Astrocyte (in vitro differentiated cells and primary cell): Measurements from ENCODE around the gene S100A9. TPM values are rescaled to one million over a fixed set of nuclear protein-coding genes. Genes with fewer than 3 reads are reported as not detected.
"Not testable (repeated sequence)": the region's sequence is repeated elsewhere in the genome, so short reads cannot be mapped to it uniquely, and the experiment has no call there.

Experiments used
- DNase-seq: peaks from one replicate; pipeline ENCODE4 v3.0.0-alpha.2; 2010; ENCODE audit warnings: low read depth
- FAIRE-seq: peaks from 2 replicates; lab custom pipeline; 2011; peaks lifted over from hg19 to GRCh38; lab: Jason Lieb, UNC
- H2AFZ ChIP-seq: 2 replicates; pipeline ENCODE4 v1.6.0; 2012; ENCODE audit warnings: low read depth, low read length, inconsistent platforms
- H3K27ac ChIP-seq: 2 replicates; pipeline ENCODE4 v1.5.1; 2011; ENCODE audit warnings: low read depth, low read length, inconsistent platforms
- H3K27me3 ChIP-seq: 2 replicates; pipeline ENCODE4 v1.6.0; 2011; ENCODE audit warnings: low read length, inconsistent platforms; ENCODE audit not compliant: insufficient read depth
- H3K36me3 ChIP-seq: 2 replicates; pipeline ENCODE4 v1.5.1; 2011; ENCODE audit warnings: low read length, inconsistent platforms; ENCODE audit not compliant: insufficient read depth
- H3K4me1 ChIP-seq: 2 replicates; pipeline ENCODE4 v1.5.1; 2011; ENCODE audit warnings: low read length, inconsistent platforms; ENCODE audit not compliant: insufficient read depth
- H3K4me2 ChIP-seq: 2 replicates; pipeline ENCODE4 v1.6.0; 2012; ENCODE audit warnings: low read length, inconsistent platforms
- H3K4me3 ChIP-seq: 2 replicates; pipeline ENCODE4 v1.5.1; 2011; ENCODE audit warnings: low read depth, mild to moderate bottlenecking, low read length, inconsistent platforms; ENCODE audit not compliant: insufficient read depth
- H3K79me2 ChIP-seq: 2 replicates; pipeline ENCODE4 v1.6.0; 2012; ENCODE audit warnings: mild to moderate bottlenecking, low read length, inconsistent platforms; ENCODE audit not compliant: insufficient read depth
- H3K9ac ChIP-seq: 2 replicates; pipeline ENCODE4 v1.6.0; 2012; ENCODE audit warnings: mild to moderate bottlenecking, low read length, inconsistent platforms
- H3K9me3 ChIP-seq: 2 replicates; pipeline ENCODE4 v1.5.1; 2012; ENCODE audit warnings: low read depth, mild to moderate bottlenecking, low read length, inconsistent platforms; ENCODE audit not compliant: insufficient read depth
- H4K20me1 ChIP-seq: 2 replicates; pipeline ENCODE4 v1.6.0; 2012; ENCODE audit warnings: low read length, inconsistent platforms; ENCODE audit not compliant: insufficient read depth
- H3K27ac Mint-ChIP-seq: one replicate; pipeline ENCODE4 v1.8.0; 2021; ENCODE audit warnings: mild to moderate bottlenecking, mixed read lengths; ENCODE audit not compliant: unreplicated experiment
- H3K27me3 Mint-ChIP-seq: one replicate; pipeline ENCODE4 v1.8.0; 2021; ENCODE audit warnings: low read depth, mixed read lengths; ENCODE audit not compliant: unreplicated experiment
- H3K36me3 Mint-ChIP-seq: one replicate; pipeline ENCODE4 v1.8.0; 2021; ENCODE audit warnings: low read depth, mixed read lengths; ENCODE audit not compliant: unreplicated experiment
- H3K4me1 Mint-ChIP-seq: one replicate; pipeline ENCODE4 v1.8.0; 2021; ENCODE audit warnings: low read depth, mixed read lengths; ENCODE audit not compliant: unreplicated experiment
- H3K4me3 Mint-ChIP-seq: one replicate; pipeline ENCODE4 v1.8.0; 2021; ENCODE audit warnings: mild to moderate bottlenecking, moderate library complexity, mixed read lengths; ENCODE audit not compliant: unreplicated experiment
- H3K9me3 Mint-ChIP-seq: one replicate; pipeline ENCODE4 v1.8.0; 2021; ENCODE audit warnings: mild to moderate bottlenecking, mixed read lengths; ENCODE audit not compliant: unreplicated experiment
- EZH2 ChIP-seq: IDR thresholded peaks from 2 replicates; pipeline ENCODE4 v1.6.1; 2012; ENCODE audit warnings: mild to moderate bottlenecking, low read length, inconsistent platforms; ENCODE audit not compliant: insufficient read depth
- total RNA-seq: library from RNA; stranded (reverse); gene quantifications from 2 replicates; pipeline ENCODE4 v1.2.1, GENCODE V29; 2021
- TF ChIP-seq, protein P1 (sequence below): IDR thresholded peaks from 2 replicates; pipeline ENCODE4 v1.5.1; 2011; ENCODE audit warnings: low read depth, mild to moderate bottlenecking, inconsistent platforms, low read length, moderate library complexity; ENCODE audit not compliant: insufficient read depth

Gene S100A9
- total RNA-seq, 1 donor from 2014 or later = 1.8 TPM

DNA sequence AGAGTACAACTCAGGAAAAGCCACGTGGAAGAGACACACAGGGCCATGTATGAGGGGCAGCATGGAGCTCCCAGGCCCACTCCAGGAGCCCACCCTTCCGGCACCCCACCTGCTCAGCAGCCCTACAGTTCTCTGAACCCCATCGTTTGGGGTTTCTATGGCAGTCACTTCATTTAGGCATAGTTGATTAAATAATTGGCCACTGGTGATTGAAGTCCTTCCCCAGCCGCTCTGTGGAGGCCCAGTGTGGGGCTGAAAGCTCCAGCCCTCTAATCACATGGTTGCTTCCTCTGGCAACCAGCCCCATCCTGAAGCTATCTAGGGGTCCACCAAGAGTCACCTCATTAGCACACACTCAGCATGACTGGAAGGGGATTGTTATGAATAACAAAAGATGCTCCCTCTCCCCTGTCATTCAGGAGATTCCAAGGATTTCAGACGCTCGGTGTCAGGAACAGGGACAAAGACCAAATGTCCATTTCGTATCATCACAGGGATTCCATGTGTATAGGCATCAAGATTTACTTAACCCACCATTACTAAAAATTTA, 46.5 kb downstream of the S100A9 start:
- H3K4me3 Mint-ChIP-seq = no peak overlapping the region
- FAIRE-seq (no peak), DNase-seq (no peak)
- no peaks in the 10 kb centered on the region for H3K79me2 ChIP-seq
- H3K9ac ChIP-seq = no peak overlapping the region
- H3K36me3 ChIP-seq = no peaks in the 10 kb centered on the region
- no peak for TF ChIP-seq EZH2
- TF ChIP-seq, protein P1, sequence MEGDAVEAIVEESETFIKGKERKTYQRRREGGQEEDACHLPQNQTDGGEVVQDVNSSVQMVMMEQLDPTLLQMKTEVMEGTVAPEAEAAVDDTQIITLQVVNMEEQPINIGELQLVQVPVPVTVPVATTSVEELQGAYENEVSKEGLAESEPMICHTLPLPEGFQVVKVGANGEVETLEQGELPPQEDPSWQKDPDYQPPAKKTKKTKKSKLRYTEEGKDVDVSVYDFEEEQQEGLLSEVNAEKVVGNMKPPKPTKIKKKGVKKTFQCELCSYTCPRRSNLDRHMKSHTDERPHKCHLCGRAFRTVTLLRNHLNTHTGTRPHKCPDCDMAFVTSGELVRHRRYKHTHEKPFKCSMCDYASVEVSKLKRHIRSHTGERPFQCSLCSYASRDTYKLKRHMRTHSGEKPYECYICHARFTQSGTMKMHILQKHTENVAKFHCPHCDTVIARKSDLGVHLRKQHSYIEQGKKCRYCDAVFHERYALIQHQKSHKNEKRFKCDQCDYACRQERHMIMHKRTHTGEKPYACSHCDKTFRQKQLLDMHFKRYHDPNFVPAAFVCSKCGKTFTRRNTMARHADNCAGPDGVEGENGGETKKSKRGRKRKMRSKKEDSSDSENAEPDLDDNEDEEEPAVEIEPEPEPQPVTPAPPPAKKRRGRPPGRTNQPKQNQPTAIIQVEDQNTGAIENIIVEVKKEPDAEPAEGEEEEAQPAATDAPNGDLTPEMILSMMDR = no peak
- no peaks in the 10 kb centered on the region for H4K20me1 ChIP-seq
- no peak overlapping the region for H3K4me3 ChIP-seq
- no peaks in the 10 kb centered on the region for H3K9me3 ChIP-seq
- H3K27me3 ChIP-seq = no peaks in the 10 kb centered on the region
- H3K4me1 Mint-ChIP-seq = no peaks in the 10 kb centered on the region
- peaks cover under 1% of the 10 kb centered on the region for H3K9me3 Mint-ChIP-seq
- H3K27ac ChIP-seq = no peak overlapping the region
- peaks cover 48% of the 10 kb centered on the region for H3K27me3 Mint-ChIP-seq
- no peak overlapping the region for H3K27ac Mint-ChIP-seq
- no peaks in the 10 kb centered on the region for H3K4me1 ChIP-seq
- no peak overlapping the region for H3K4me2 ChIP-seq
- H3K36me3 Mint-ChIP-seq = peaks cover 4% of the 10 kb centered on the region
- H2AFZ ChIP-seq = no peak overlapping the region

GRCh38 chr1:153404768-153405167, 47.1 kb downstream of the S100A9 start:
- Mint-ChIP-seq H3K9me3 (peaks cover 5% of the 10 kb centered on the region), H3K36me3 (peaks cover 4% of the 10 kb centered on the region), H3K4me3 (no peak overlapping the region), H3K27ac (no peak overlapping the region), H3K4me1 (no peaks in the 10 kb centered on the region), H3K27me3 (peaks cover 50% of the 10 kb centered on the region)
- no peaks in the 10 kb centered on the region for H4K20me1 ChIP-seq
- FAIRE-seq (no peak), DNase-seq (no peak)
- H3K36me3 ChIP-seq = no peaks in the 10 kb centered on the region
- H3K4me2 ChIP-seq = no peak overlapping the region
- TF ChIP-seq EZH2 = no peak
- TF ChIP-seq, protein P1 = peak; percentile 12
- no peak overlapping the region for H2AFZ ChIP-seq
- H3K4me3 ChIP-seq = no peak overlapping the region
- no peaks in the 10 kb centered on the region for H3K4me1 ChIP-seq
- H3K9ac ChIP-seq = no peak overlapping the region
- H3K27me3 ChIP-seq = no peaks in the 10 kb centered on the region
- H3K27ac ChIP-seq = no peak overlapping the region
- H3K9me3 ChIP-seq = no peaks in the 10 kb centered on the region
- H3K79me2 ChIP-seq = no peaks in the 10 kb centered on the region

- not testable (repeated sequence) for H2AFZ ChIP-seq, H3K4me3 ChIP-seq, DNase-seq, H3K27ac ChIP-seq, H3K9ac ChIP-seq, H3K27me3 ChIP-seq, H4K20me1 ChIP-seq, H3K4me3 Mint-ChIP-seq, H3K4me1 Mint-ChIP-seq, H3K4me1 ChIP-seq, H3K9me3 Mint-ChIP-seq, H3K4me2 ChIP-seq, FAIRE-seq, H3K27ac Mint-ChIP-seq, H3K36me3 Mint-ChIP-seq, H3K79me2 ChIP-seq, H3K36me3 ChIP-seq, H3K9me3 ChIP-seq
- H3K27me3 Mint-ChIP-seq = peaks cover 54% of the 10 kb centered on the region
These were observed 48.4 kb downstream of the S100A9 start for GRCh38 chr1:153405825-153406599.

DNA sequence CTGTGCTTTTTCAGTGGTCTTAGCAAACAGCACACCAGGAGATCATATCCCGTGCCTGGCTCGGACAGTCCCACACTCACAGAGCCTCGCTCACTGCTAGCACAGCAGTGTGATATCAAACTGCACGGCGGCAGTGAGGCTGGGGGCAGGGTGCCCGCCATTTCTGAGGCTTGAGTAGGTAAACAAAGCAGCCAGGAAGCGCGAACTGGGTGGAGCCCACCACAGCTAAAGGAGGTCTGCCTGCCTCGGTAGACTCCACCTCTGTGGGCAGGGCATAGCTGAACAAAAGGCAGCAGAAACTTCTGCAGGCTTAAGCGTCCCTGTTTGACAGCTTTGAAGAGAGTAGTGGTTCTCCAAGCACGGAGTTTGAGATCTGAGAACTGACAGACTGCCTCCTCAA, 49.6 kb downstream of the S100A9 start:
- H3K9ac ChIP-seq, H2AFZ ChIP-seq, H3K36me3 Mint-ChIP-seq, H4K20me1 ChIP-seq, H3K4me3 Mint-ChIP-seq, H3K4me1 ChIP-seq, H3K4me3 ChIP-seq, DNase-seq, H3K9me3 ChIP-seq, H3K27ac ChIP-seq, H3K79me2 ChIP-seq, H3K4me1 Mint-ChIP-seq, FAIRE-seq, H3K36me3 ChIP-seq, H3K27me3 ChIP-seq, H3K4me2 ChIP-seq, H3K27ac Mint-ChIP-seq: not testable (repeated sequence)
- Mint-ChIP-seq H3K27me3 (peaks cover 48% of the 10 kb centered on the region), H3K9me3 (peaks cover 12% of the 10 kb centered on the region)
